Activated CD4-positive, alpha-beta T cell treated with anti-CD3 and anti-CD28 coated beads, Interleukin-2, Interleukin-4, amounts not matched to agents 100 ng/mL and 50 ng/mL, durations not matched to agents 16 hours and 8 hours (primary cell): ENCODE results near the gene FCHO2.

Experiments
- DNase-seq: peaks from one replicate; pipeline ENCODE4 v3.0.0-alpha.2; 2020; ENCODE audit warnings: low spot score

The FCHO2 gene

DNA sequence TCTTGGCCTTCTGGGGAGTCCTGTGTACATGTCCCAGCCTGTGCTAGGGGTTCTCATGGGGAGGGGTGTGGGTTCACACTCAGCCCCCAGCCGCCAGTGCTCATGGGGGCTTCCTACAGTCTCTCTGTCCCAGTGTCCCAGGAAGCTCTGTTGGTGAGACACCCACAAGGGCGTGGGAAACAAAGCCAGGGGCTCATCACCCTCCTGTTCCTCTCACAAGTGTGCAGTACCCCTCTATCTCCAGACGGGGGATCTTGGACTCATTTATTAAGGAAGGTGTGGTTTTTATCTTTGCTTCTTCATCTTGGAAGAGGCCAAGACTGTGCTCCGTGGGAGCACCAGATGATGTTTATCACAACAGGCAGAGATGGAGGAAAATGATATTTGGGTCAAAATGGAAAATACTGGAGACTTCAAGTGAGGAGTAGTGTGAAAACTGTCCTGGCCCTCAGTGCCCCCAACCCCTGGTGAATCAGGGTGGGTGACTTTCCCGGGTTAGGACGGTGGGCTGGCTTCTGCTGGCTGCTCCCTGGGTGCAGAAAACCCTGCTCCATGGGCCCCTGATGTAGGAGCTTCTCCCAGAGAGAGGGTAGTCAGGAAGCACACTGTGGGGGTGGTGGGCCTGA is 179.7 kb downstream of the FCHO2 start:
- no peak for DNase-seq

DNA sequence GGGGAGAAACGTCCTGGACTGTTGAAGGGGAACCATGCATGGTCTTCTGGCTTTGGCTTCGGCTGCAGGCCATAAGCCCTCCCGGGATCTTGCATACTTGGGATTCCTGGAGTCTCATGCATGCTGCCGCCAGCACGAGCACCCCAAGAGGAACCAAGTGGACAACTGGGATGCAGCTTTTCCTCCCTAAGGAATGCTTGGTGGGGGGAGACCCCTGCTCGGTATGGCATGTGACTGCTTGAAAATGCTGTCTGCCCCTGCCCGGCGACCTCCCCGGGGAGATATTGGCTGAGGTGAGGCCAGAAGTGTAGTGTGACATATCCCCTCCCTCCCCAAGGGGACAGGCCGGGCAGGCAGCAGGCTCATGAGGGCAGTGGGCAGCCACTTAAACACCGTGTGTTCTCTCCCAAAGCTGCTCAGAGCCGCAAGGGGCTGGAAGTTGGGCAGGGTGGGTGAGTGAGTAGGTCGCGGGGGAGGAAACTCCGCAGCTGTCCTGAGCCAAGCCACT is 180.3 kb downstream of the FCHO2 start:
- no peak for DNase-seq

GRCh38 chr5:73137563-73138530 is 182.0 kb downstream of the FCHO2 start:
- no peak for DNase-seq

- DNase-seq: no peak
Measured at GRCh38 chr5:73139485-73139884, 183.6 kb downstream of the FCHO2 start.
